Lower leg skin (tissue), 3 donors: ENCODE measurements around the gene RNASE9.

Experiments used
- CTCF ChIP-seq, 3 donors: fragments of 450-650 bp; IDR thresholded peaks; one replicate each; pipeline ENCODE4 v1.5.1; 2016; ENCODE audit warnings: antibody characterized with exemption in 3 of 3, mild to moderate bottlenecking in 3 of 3, moderate library complexity in 2 of 3
- POLR2A ChIP-seq, 2 donors: fragments of 450-650 bp; IDR thresholded peaks; one replicate each; pipeline ENCODE4 v1.6.1; 2016 to 2017; ENCODE audit warnings: antibody characterized with exemption in 2 of 2, mild to moderate bottlenecking in 1 of 2, moderate library complexity in 1 of 2

GRCh38 chr14:20606902-20607242 is 46.0 kb upstream of the RNASE9 start:
- TF ChIP-seq CTCF (IDR thresholded peaks at IDR 0.05) (no peak), POLR2A (IDR thresholded peaks at IDR 0.05) (no peak)
